Central memory CD4-positive, alpha-beta T cell (primary cell): ENCODE results near the gene NPRL2.
"Not testable (repeated sequence)": the region's sequence is repeated elsewhere in the genome, so short reads cannot be mapped to it uniquely, and the experiment has no call there.

ENCODE experiments used
- DNase-seq: peaks from one replicate; pipeline ENCODE4 v3.0.0; 2022

The NPRL2 gene

DNA sequence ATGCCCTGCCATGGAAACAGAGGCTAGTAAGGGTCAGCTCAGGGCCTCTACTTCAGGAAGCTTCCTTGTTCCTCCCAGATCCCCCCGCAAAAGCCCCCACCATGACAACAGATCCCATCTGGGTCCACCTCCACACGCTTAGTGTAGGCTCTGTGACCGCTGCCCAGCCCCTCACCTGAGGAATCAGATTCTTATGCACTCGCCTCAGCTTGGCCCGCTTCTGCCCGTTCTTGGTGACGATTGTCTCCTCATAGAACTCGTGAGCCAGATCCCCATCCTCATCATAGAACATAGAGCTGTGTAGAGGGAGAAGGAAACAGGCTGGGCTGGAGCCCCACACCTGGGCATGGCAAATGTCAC lies 24.4 kb downstream of the NPRL2 start:
- DNase-seq = no peak

DNA sequence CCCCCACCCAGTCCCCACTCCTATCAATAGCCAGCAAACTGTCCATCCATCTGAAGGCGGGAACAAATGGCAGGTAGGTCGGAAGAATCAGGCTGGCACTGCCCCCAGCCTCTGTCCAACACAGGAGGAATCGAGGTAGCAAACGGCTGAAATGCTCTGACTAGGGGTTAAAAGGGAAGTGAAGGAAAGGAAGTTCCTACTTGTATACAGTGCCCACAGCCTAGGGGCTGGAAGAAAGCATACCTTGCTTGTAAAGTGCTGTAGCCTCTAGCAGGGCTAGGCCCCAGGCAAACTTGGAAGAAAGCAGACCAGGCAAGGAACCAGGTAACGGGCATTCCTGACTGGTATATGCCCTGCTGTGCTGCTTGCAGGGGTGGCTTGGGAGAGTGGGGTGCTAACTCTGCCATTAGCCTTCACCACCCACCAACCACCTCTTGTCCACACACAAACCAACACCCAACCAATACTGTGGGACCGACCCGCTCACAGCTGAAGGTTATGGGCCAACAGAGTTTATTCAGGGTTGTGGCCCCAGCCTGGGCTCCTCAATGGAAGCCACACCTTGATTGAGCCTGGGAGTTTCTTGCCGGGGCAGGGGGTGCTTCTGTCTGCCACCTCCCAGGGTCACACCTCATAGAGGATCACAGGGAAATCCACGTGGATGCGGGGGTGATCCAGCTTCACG lies 24.9 kb downstream of the NPRL2 start:
- DNase-seq = no peak

DNA sequence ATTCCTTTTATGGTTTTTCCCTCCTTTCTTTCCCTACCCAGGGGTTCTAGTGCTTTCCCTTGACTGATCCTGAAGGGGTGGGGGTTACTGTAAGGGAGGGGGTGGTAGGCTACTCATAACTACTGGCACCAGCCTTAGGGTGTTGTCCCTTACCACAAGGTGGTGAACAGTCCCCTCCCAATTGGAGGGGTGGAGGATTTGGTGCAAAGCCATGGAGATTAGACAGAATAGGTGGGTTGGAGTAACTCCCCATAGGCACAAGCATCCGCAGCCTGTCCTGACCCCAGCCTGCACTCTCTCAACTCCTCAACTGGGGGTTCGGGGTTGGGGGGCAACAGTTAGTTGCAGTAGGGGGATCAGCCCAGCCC lies 25.5 kb downstream of the NPRL2 start:
- DNase-seq = no peak

DNA sequence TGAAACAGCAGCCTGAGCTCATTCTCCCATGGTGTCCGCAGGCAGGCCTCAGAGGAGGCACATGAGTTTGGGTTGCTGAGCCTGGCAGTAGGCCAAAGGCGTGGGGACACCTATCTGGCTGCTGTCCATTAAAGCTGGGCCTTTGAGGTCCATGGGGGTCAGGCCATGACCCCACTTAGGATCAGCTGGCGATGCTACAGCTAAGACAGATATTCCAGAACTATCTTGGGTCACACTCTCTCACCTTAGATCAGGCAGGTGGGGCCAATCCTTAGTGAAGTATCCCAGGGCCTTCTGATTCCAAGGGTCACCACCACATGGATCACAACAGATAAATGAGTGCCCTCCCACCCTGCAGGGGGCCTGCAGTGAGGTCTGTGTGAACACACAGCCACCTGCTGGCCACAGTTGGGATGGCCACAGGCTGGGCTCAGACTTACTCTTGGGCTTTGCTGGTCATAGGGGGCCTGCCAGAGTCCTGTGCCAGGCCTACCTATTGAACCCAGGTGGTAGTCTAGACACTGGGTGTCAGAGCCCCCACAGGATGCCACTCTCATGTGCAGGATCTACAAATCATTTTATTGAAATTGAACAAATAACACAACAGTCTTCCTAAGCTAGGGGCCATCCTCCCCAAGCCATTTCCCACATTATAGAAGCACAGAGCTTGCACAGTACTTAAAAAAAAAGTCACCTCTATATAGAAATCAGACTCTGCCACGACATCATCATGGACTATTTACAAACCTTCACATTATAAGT lies 26.0 kb downstream of the NPRL2 start:
- DNase-seq = peak; percentile 41

DNA sequence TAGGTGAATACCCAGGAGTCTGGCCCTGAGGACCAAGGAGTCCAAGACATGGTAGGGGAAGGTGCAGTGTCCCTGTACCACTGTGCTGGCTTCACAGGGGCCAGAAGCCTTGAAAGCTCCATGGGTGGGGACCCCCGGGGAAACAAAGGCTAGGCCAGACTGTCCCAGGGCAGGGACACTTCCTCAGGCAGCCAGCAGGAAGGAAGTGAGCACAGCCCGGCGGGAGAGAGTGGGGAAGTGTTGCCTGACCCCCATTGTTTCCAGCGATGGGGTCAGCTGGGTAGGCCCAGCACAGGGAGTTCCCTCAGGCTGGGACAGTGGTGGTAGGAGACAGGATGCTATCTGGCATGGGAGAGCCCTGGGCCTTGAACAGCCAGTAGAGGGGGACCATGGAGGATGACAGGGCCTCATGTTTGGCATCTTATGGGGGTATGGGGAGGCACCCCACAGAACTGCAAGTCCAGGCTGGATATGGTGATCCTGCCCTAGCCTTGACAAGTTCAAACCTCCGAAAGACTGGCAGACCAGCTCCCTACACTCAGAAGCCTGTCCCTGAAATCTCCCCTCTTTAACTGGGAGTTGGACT lies 26.9 kb downstream of the NPRL2 start:
- DNase-seq = no peak

DNA sequence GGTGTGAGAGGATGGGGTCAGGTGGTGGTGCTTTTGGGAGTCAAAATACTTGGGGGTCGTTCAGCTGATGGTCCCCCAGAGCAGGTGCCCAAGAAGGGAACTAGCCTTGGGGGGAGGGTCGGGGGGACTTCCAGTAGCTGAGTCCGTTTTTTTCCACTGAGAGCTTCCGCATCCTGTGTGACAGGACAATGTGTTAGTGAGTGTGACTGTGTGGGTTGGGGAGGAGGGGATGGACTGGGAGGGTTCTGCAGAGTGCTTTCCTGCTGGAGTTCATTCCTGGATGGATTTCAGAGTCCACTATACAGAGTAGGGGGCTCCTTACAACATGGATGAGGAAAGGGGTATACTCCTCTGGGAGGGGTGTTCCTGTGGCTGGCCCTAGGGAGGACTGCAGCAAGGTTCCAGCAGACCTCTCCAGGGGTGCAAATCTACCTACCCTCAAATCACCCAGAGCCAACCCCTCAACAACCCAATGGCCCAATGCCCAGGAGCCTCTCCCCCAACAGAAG lies 27.4 kb downstream of the NPRL2 start:
- no peak for DNase-seq

DNA sequence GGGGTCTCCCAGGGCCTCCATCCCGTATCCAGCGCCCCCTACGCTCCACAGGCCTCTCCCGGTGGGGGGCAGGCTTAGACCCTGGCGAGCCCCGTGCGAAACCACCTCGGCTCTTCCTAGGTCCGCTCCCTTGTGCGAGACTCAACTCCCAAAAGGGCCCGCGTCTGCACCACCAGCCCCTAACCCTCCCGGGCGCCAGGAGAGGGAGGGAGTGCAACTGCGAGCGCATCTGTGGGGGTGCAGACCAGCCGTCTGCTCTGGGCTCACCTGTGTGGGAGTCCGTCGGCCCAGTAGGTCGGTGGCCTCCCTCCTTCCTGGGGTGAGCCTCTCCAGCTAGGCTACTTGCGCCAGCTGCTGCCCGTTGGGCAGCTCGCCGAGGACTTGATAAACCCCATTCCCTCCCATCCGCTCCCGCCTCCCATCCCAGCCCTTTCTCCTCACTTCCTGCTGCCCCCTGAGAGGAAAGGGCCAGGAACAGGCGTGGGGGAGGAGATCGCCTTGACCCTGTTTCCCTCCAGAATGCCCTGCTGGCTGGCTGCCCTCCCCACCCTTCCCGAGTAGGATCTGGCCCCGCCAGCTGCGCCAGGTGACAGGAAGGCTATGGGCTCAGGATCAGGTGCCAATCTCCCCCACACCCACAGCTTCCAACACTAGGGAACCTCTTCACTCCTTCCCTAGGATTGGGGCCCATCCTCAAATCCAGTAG lies 28.0 kb downstream of the NPRL2 start, which contains the start of gene HYAL2:
Gene HYAL2 (minus strand): TSS at position 360 of the 706 bp plus-strand sequence. CDS start 2,256 bp downstream, outside the sequence.
- DNase-seq = no peak

DNA sequence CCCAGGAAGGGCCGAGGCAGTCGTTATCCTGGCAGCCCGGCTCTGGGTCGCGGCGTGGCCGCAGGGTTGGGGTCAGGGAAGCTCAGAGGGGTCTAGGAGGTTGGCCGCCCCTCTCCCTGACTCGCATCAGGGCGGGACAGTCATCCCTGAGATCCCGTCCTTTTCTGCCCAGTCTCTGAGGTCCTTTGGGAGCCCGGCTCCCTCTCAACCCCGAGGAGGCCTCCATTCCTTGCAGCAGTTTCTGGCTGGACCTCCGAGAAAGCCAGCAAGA lies 28.5 kb downstream of the NPRL2 start:
- DNase-seq = no peak

DNA sequence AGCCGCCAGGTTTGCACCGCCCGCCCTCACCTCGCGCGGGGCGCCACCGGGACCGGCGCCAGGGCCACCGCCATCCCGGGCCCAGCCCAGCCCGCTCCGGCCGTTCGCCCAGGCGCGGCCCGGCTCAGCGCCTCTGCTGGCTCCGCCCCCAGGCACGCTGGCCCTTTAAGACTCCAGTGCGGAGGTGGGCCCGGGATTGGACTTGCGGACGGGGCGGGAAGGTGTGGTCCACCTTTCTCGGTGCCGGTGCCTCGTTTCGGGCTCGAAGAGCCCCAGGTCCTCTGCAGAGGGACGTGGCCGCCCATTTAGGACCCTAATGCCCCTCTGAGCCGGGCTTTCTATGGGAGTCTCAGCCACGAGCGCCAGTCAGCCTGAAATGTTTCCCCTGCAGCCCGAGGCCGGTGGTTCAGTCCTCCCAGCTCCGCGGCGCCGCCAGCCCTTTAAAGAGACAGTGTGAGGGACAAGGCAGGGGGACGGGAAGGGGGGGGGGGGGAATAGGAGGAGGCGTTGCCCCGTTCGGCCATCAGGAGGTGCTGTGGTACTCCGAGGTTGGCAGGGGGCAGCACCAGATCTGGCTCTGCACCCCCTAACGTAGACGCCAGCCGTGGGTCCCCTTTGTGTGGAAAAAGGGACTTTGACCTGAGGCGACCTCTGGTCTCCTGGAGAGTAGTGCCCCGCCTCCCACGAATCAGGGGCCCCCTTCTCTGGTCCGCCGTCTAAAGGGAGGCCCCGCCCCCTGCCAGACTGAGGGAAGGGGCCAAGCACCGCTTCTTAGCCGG lies 29.1 kb downstream of the NPRL2 start:
- DNase-seq = peak; percentile 77

DNA sequence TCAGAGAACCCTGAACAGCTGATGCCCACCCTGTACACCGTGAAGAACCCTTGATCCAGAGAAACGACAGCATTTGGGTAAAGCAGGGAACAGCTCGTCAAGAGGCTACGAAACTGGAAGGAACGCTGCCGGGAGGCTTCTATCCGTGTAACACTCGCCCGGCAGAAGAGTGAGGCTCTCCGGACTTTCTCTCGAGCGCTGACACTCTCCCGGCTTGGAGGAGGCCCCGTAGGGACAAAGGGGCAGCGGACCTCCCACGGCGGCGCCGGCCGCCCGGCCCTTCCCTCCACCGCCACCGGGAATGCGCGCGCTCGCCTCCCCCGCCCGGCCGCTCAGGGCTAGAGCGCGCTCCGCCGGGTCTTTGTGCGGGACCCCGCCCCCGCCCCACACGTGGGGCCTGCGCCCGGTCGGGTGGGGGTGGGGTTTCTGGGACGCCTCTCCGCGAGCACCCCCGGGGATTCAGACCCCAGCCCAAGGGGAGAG lies 29.7 kb downstream of the NPRL2 start:
- no peak for DNase-seq

DNA sequence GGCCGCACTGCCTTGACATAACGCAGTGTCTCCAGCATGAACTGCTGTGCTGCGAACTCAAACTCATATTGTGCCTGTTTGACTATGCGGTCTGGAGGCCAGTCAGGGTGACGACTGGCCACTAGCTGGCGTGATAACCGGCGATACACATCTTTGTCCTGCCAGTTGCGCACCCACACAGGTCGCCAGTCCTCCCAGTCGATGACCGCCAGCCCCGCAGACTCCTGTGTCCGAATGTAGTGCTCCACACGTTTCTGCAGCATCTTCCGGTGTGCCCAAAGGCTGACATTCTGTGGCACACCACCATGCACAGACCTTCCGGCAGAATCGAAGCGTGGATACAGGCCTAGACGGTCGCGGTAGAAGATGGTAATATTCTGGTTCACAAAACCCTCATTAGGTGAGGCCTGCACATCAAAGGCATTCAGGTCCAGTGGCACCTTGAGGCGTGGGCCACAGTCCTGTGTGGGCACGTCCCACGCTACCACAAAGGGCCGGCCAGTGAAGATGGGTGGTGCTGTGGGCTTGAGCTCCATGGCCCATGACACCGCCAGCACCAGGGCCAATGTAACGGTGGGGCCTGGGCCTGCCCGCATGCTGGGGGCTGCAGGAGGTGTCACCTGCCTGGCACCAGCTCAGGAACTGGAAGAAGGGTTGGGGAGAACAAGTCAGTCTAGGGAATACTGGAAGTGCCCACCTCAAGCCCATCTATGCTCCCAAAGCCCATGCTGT lies 30.5 kb downstream of the NPRL2 start:
- no peak for DNase-seq

DNA sequence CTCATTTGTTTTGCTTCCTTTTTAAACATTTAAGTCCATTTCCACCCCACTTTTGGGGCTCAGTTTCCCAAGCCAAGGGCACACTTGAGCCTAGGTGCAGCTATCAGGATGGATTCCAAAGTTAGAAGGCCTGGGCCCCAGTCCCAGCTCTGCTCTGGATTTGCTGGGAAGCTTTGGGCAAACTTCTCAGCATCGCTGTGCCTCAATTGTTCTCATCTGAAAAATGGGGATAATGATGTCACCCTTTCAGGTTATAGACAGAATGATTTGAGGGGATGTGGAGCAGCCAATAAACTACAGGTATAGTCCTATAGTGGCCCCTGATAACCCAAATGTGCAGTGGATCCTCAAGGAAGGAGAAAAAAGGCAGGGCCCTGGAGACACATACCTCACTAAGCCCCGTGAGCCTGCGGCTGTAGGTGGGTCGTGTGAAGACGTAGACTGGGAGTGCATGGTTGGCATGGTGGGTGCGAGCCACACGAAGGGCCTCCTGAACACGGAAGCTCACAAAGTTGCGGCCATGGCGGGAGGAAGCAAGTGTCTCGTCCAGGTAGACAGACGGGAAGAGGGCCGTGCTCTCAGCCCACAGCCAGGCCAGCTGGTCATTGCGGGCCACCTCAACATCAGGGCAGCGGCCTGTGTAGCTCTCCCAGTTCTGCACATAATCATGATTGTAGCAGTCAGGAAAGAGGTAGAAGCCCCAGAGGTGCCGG lies 31.2 kb downstream of the NPRL2 start:
- no peak for DNase-seq

DNA sequence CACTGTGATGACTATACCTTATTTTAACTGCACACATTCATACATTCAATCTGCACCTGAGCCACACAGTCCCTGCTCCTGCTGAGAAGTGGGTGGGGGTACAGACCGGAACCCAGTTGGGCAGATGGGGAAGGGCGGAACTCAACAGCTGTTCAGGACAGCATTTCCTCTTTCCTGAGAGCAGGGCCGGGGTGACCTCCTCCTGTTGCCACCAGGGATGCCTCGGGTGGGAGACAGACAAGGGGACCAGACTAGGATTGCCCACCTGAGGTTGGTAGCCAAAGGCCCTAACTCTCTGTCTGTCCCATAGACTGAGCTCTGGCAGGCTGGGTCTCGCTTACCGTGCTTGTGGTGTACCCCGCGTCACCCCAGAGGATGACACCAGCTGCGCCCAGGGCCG lies 32.0 kb downstream of the NPRL2 start:
- no peak for DNase-seq

DNA sequence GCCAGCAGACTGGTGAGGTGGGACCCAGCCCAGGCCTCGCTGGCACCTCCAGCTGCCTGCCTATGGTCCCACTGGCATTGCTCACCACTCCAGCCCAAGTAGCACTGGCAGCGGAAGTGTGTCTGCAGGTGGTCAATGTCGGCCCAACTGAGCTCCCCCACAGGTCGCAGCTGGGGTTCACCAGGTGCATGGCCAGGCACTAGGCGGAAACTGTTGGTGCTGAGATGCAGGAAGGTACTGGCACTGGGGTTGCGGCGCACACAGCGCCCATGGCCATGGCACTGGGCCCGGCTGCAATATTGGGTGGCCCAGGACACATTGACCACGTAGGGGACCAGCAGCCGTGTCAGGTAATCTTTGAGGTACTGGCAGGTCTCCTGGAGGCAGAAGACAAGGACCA lies 32.4 kb downstream of the NPRL2 start:
- no peak for DNase-seq

DNA sequence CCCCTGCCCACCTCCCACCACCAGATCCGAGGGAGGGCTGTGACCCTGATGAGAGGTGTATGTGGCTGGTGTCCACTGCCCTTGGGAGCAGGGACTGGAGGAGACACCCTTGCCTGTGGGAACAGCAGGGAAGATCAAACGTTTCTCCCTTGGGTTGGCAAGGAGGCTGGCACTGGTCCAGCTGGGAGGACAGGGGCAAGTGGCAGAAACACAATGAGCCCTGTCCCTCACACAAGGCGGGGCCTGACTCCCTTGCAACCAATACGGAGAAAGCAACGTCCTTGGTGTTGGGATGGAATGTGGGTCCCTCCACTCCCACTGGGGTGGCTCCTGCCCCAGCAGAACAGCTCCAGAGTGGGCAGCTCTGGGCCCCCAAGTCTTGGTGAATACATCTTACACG lies 33.3 kb downstream of the NPRL2 start:
- no peak for DNase-seq

DNA sequence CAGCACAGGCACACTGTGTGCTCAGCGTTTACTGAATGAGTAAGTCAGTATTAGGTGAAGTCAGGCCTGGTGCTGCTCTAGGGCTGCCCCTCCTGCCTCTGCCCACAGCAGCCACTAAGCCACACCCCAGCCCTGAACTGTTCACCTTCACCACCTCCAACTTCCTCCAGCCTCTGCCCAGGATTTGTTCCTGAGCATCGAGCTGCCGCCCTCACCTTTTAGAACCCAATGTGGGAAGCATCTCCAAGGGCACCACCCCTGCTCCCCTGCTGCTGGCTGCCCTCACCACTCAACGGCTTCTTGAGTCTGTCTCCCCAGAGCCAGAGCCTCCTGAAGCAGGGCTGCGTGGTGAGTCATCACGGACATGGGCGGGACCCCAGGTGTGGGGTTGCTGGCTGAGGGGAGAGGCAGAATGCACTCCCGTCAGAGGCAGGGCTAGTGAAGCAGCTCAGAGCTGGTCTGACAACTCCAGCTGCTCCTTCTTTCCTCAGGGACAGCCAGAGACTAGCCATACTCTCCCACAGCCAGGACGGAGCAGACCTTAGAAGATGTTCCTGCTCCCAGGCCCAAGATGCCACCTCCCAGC lies 33.8 kb downstream of the NPRL2 start:
- peak; percentile 73 for DNase-seq

DNA sequence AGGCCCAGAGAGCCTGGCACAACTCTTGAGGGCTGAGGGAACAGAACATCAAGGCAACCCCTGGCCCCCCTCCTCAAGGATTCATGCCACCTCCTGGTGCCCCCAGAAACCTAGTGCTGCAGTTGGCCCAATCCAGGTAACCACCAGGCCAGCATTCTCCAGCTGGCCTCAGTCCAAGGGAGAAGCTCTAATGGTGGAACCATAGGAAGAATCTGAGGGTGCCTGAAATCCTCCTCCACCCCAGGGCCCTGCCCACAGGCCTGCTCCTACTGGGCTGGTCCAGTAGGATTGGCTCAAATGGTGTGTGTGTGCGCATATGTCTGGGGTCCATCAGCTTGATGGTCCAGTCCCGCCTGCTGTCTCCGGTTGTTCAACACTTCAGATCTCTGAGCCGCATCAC lies 35.8 kb downstream of the NPRL2 start:
- no peak for DNase-seq

DNA sequence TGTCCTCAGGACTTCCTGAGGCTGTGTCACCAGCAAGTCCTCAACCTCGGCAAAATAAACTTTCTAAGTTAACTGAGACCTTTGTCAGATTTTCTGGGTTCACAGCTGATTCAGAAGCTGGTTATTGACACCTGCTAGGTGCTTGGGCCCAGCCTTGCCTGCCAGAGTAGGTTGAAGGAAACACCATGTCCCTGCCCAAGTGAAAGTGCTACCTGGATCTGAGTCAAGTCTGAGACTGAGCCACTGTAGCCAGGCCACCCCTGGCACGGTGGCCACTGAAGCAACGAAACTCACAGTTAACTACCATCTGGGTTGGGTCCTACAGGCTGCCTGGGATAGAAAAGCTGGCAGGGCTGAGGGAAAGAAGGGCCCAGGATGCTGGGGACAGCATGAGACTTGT lies 36.2 kb downstream of the NPRL2 start:
- DNase-seq = no peak

DNA sequence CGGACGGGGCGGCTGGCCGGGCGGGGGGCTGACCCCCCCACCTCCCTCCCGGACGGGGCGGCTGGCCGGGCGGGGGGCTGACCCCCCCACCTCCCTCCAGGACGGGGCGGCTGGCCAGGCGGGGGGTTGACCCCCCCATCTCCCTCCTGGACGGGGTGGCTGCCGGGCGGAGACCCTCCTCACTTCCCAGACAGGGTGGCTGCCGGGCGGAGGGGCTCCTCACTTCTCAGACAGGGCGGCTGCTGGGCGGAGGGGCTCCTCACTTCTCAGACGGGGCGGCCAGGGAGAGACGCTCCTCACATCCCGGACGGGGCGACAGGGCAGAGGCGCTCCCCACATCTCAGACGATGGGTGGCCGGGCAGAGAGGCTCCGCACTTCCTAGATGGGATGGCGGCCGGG lies 38.5 kb downstream of the NPRL2 start:
- DNase-seq = not testable (repeated sequence)

DNA sequence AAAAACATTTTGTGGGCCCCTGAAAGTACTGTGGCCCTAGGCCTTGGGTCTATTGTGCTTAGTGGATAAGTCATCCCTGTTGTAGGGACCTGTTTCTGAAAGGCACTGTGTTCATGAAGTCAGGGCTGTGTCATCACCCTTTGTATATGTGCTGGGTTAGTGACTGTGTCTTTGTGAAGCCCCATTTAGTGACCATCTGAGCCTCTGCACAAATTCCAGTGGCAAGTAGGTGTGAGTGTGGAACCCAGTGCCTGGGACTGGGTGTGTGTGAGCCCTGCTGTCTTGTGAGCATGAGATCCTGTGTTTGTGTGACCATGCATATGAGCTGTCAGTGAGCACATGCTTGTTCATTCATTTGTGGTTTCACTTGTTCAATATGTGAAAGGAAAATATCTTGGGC lies 46.0 kb downstream of the NPRL2 start:
- no peak for DNase-seq
